GM10266 (cell line): Measurements from ENCODE around the gene CBLC.

Source experiments
- DNase-seq: peaks from one replicate; pipeline ENCODE4 v3.0.0; 2012; ENCODE audit errors: extremely low spot score
- CTCF ChIP-seq: IDR thresholded peaks from 2 replicates; pipeline ENCODE4 v1.5.1; 2012; ENCODE audit warnings: mild to moderate bottlenecking, low read depth; ENCODE audit not compliant: control insufficient read depth, insufficient read depth; ENCODE audit errors: missing control alignments

CBLC gene

GRCh38 chr19:44845286-44845611 is 67.6 kb downstream of the CBLC start:
- TF ChIP-seq CTCF, result no peak

GRCh38 chr19:44845612-44846454 is 68.1 kb downstream of the CBLC start, which contains the start of gene NECTIN2:
Gene NECTIN2 (plus strand): TSS chr19:44846297. CDS start chr19:44846526, 229 bp downstream.
- peak; percentile 59 for TF ChIP-seq CTCF
- DNase-seq, result peak; percentile 100

More at GRCh38 chr19:44845286-44845611, 67.6 kb downstream of the CBLC start:
- no peak for DNase-seq

- no peak for DNase-seq
- TF ChIP-seq CTCF, result no peak
Measured at GRCh38 chr19:44846455-44847143, 68.9 kb downstream of the CBLC start.

- no peak for TF ChIP-seq CTCF
- no peak for DNase-seq
Measured at GRCh38 chr19:44847144-44848035, 69.7 kb downstream of the CBLC start.

GRCh38 chr19:44848036-44848811 is 70.5 kb downstream of the CBLC start:
- no peak for DNase-seq
- TF ChIP-seq CTCF, result no peak

- DNase-seq, result no peak
- TF ChIP-seq CTCF, result no peak
Measured at GRCh38 chr19:44848812-44849447, 71.2 kb downstream of the CBLC start.
